HepG2 (cell line): Measurements from ENCODE around the gene HSD17B2. TPM values are rescaled to one million over a fixed set of nuclear protein-coding genes. Genes with fewer than 3 reads are reported as not detected.
A peak's percentile ranks its signal among the peaks of the same experiment; 100 is the strongest.

Experiments used
- BRCA1 ChIP-seq: sonication (generic); formaldehyde crosslinking; IDR thresholded peaks from 2 replicates; pipeline ENCODE4 v1.4.0; 2020; ENCODE audit warnings: missing genetic modification reagents
- CENPX ChIP-seq: sonication (generic); formaldehyde crosslinking; IDR thresholded peaks from 2 replicates; pipeline ENCODE4 v1.9.0; 2021; ENCODE audit warnings: mild to moderate bottlenecking, missing genetic modification reagents, moderate library complexity
- ERF ChIP-seq: IDR thresholded peaks from 2 replicates; pipeline ENCODE4 v1.6.1; 2018; ENCODE audit warnings: missing biosample characterization, missing genetic modification reagents
- FOXA1 ChIP-seq, 2 experiments: fragments of 450-650 bp in 1 of 2; sonication (generic) in 1 of 2; formaldehyde crosslinking in 1 of 2; IDR thresholded peaks; 2 replicates each; pipeline versions ENCODE4 v1.4.0 to v1.6.1; 2016 to 2020; ENCODE audit warnings: missing genetic modification reagents in 1 of 2
- FOXP1 ChIP-seq, 2 experiments: fragments of 450-650 bp in 1 of 2; IDR thresholded peaks; 2 replicates each; pipeline ENCODE4 v1.6.1; 2017 to 2018; ENCODE audit warnings: antibody characterized with exemption in 1 of 2
- KLF9 ChIP-seq: IDR thresholded peaks from 2 replicates; pipeline ENCODE4 v1.6.1; 2016; ENCODE audit warnings: low read depth
- MAFK ChIP-seq, 2 experiments: IDR thresholded peaks in 1 of 2; conservative IDR thresholded peaks in 1 of 2; 2 replicates each; pipeline ENCODE4 v1.6.1; 2011; ENCODE audit warnings: improper control_type of control experiment in 2 of 2, low read length in 2 of 2
- MYNN ChIP-seq: sonication (generic); formaldehyde crosslinking; IDR thresholded peaks from 2 replicates; pipeline ENCODE4 v1.4.0; 2020; ENCODE audit warnings: mild to moderate bottlenecking, low read depth, missing genetic modification reagents
- MZF1 ChIP-seq: sonication (generic); formaldehyde crosslinking; IDR thresholded peaks from 2 replicates; pipeline ENCODE4 v1.8.1; 2023; ENCODE audit warnings: mild to moderate bottlenecking, missing genetic modification reagents, borderline replicate concordance
- NFIC ChIP-seq: IDR thresholded peaks from 2 replicates; pipeline ENCODE4 v1.6.1; 2012; ENCODE audit warnings: mild to moderate bottlenecking, low read length, inconsistent platforms
- STAG1 ChIP-seq: sonication (generic); formaldehyde crosslinking; IDR thresholded peaks from 2 replicates; pipeline ENCODE4 v1.4.0; 2020; ENCODE audit warnings: missing genetic modification reagents
- ZBTB38 ChIP-seq: sonication (generic); formaldehyde crosslinking; IDR thresholded peaks from 2 replicates; pipeline ENCODE4 v1.5.1; 2020; ENCODE audit warnings: mild to moderate bottlenecking, missing genetic modification reagents
- ZNF10 ChIP-seq: sonication (generic); formaldehyde crosslinking; IDR thresholded peaks from 2 replicates; pipeline ENCODE4 v1.4.0; 2020; ENCODE audit warnings: mild to moderate bottlenecking, low read depth, missing genetic modification reagents, borderline replicate concordance
- ZNF207 ChIP-seq: fragments of 450-650 bp; IDR thresholded peaks from 2 replicates; pipeline ENCODE4 v1.6.1; 2016; ENCODE audit warnings: antibody characterized with exemption, borderline replicate concordance
- ZNF441 ChIP-seq: sonication (generic); formaldehyde crosslinking; IDR thresholded peaks from 2 replicates; pipeline ENCODE4 v1.7.0; 2021; ENCODE audit warnings: missing genetic modification reagents, borderline replicate concordance
- ZNF607 ChIP-seq: sonication (generic); formaldehyde crosslinking; IDR thresholded peaks from 2 replicates; pipeline ENCODE4 v1.5.1; 2020; ENCODE audit warnings: missing genetic modification reagents, mild to moderate bottlenecking, borderline replicate concordance
- polyA plus RNA-seq, 8 experiments: library from polyadenylated mRNA; depleted of rRNA in 3 of 8; stranded (reverse) in 7 of 8; unstranded in 1 of 8; fragments of >200 nt; fragmentation: Illumina TruSeq in 4 of 8; extraction: Trizol in 4 of 8; gene quantifications; 2 replicates each; pipeline versions ENCODE4 v1.2.1 to v1.2.3, GENCODE V29; 2011 to 2016; ENCODE audit warnings: low read depth in 4 of 8, missing spikeins in 1 of 8, mixed read lengths in 1 of 8; ENCODE audit not compliant: insufficient read depth in 1 of 8
- total RNA-seq, 5 experiments: library from RNA; depleted of rRNA; stranded (reverse); fragments of >200 nt; fragmentation: Illumina TruSeq; extraction: Trizol; gene quantifications; 2 replicates each; pipeline ENCODE4 v1.2.3, GENCODE V29; 2016; ENCODE audit warnings: low read depth in 1 of 5
- TF ChIP-seq, protein P1 (sequence below): sonication (generic); formaldehyde crosslinking; IDR thresholded peaks from 2 replicates; pipeline ENCODE4 v1.4.0; 2020; ENCODE audit warnings: missing genetic modification reagents
- TF ChIP-seq, protein P2 (sequence below): sonication (generic); formaldehyde crosslinking; IDR thresholded peaks from 2 replicates; pipeline ENCODE4 v1.4.0; 2020; ENCODE audit warnings: mild to moderate bottlenecking, missing genetic modification reagents
- TF ChIP-seq, protein P3 (sequence below): IDR thresholded peaks from 2 replicates; pipeline ENCODE4 v1.6.1; 2012; ENCODE audit warnings: inconsistent platforms
- TF ChIP-seq, protein P4 (sequence below): sonication (generic); formaldehyde crosslinking; IDR thresholded peaks from 2 replicates; pipeline ENCODE4 v1.4.0; 2020; ENCODE audit warnings: missing genetic modification reagents
- TF ChIP-seq, protein P5 (sequence below): sonication (generic); formaldehyde crosslinking; conservative IDR thresholded peaks from 2 replicates; pipeline ENCODE4 v1.4.0; 2020; ENCODE audit warnings: missing genetic modification reagents

HSD17B2 gene
- total and polyA plus RNA-seq, 2 of the 13 experiments (the other 11 are each of a cell fraction or from before 2014, with no cell fraction given), result 26.3 to 69.3 TPM

DNA sequence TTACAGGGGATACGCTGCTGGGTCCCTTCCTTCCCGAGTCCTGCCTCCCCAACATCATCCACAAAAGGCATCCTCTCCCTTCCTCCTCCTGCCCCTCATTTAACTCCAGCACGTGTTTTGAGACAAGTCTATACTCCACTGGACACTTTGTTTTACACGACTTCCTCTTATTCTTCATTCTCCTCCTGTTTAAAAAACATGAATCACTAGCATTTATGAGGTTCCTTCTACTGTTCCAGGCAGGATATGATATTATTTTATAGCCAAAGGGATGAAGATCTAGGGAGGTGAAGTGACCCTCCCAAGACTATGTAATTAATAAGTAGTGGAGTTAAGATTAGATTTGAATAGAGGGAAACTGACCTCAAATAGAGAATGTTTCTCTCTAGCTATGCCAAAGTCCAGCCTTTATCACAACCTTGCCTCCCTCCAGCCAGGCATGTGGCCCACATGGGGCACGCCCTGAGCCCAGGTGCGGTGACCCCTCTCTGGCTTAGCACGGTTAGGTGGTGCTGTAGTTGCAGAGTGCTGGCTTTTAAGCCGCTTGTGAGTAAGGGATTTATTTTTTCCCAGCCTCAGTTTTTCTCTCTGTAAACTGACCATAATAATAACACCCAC, 1.3 kb upstream of the HSD17B2 start (continued):
- TF ChIP-seq ZNF441 (CRISPR knock-in tag), result no peak
- TF ChIP-seq MYNN (CRISPR knock-in tag), result no peak
- TF ChIP-seq ZNF607 (CRISPR knock-in tag), result no peak
- TF ChIP-seq FOXP1 (IDR thresholded peaks at IDR 0.05), result no peak
- 0 out of 2 replicates have a peak, but pooled peaks have one; percentile 29 for TF ChIP-seq FOXP1 (CRISPR knock-in tag; IDR thresholded peaks at IDR 0.05)
- 0 out of 2 replicates have a peak, but pooled peaks have one; percentile 43 for TF ChIP-seq ZBTB38
- no peak for TF ChIP-seq ZNF207
- TF ChIP-seq, protein P1, sequence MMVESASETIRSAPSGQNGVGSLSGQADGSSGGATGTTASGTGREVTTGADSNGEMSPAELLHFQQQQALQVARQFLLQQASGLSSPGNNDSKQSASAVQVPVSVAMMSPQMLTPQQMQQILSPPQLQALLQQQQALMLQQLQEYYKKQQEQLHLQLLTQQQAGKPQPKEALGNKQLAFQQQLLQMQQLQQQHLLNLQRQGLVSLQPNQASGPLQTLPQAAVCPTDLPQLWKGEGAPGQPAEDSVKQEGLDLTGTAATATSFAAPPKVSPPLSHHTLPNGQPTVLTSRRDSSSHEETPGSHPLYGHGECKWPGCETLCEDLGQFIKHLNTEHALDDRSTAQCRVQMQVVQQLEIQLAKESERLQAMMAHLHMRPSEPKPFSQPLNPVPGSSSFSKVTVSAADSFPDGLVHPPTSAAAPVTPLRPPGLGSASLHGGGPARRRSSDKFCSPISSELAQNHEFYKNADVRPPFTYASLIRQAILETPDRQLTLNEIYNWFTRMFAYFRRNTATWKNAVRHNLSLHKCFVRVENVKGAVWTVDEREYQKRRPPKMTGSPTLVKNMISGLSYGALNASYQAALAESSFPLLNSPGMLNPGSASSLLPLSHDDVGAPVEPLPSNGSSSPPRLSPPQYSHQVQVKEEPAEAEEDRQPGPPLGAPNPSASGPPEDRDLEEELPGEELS (CRISPR knock-in tag), result no peak
- TF ChIP-seq, protein P2, sequence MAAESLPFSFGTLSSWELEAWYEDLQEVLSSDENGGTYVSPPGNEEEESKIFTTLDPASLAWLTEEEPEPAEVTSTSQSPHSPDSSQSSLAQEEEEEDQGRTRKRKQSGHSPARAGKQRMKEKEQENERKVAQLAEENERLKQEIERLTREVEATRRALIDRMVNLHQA, result no peak
- peak; percentile 27 for TF ChIP-seq STAG1 (CRISPR knock-in tag)
- no peak for TF ChIP-seq FOXA1 (IDR thresholded peaks at IDR 0.05)
- TF ChIP-seq FOXA1 (CRISPR knock-in tag; IDR thresholded peaks at IDR 0.05), result no peak
- TF ChIP-seq ERF (CRISPR knock-in tag), result 0 out of 2 replicates have a peak, but pooled peaks have one; percentile 35
- TF ChIP-seq NFIC, result no peak
- no peak for TF ChIP-seq KLF9
- no peak for TF ChIP-seq MZF1 (CRISPR knock-in tag)
- TF ChIP-seq CENPX (CRISPR knock-in tag), result no peak
- TF ChIP-seq, protein P3, sequence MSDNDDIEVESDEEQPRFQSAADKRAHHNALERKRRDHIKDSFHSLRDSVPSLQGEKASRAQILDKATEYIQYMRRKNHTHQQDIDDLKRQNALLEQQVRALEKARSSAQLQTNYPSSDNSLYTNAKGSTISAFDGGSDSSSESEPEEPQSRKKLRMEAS, result peak; percentile 76
- TF ChIP-seq, protein P4, sequence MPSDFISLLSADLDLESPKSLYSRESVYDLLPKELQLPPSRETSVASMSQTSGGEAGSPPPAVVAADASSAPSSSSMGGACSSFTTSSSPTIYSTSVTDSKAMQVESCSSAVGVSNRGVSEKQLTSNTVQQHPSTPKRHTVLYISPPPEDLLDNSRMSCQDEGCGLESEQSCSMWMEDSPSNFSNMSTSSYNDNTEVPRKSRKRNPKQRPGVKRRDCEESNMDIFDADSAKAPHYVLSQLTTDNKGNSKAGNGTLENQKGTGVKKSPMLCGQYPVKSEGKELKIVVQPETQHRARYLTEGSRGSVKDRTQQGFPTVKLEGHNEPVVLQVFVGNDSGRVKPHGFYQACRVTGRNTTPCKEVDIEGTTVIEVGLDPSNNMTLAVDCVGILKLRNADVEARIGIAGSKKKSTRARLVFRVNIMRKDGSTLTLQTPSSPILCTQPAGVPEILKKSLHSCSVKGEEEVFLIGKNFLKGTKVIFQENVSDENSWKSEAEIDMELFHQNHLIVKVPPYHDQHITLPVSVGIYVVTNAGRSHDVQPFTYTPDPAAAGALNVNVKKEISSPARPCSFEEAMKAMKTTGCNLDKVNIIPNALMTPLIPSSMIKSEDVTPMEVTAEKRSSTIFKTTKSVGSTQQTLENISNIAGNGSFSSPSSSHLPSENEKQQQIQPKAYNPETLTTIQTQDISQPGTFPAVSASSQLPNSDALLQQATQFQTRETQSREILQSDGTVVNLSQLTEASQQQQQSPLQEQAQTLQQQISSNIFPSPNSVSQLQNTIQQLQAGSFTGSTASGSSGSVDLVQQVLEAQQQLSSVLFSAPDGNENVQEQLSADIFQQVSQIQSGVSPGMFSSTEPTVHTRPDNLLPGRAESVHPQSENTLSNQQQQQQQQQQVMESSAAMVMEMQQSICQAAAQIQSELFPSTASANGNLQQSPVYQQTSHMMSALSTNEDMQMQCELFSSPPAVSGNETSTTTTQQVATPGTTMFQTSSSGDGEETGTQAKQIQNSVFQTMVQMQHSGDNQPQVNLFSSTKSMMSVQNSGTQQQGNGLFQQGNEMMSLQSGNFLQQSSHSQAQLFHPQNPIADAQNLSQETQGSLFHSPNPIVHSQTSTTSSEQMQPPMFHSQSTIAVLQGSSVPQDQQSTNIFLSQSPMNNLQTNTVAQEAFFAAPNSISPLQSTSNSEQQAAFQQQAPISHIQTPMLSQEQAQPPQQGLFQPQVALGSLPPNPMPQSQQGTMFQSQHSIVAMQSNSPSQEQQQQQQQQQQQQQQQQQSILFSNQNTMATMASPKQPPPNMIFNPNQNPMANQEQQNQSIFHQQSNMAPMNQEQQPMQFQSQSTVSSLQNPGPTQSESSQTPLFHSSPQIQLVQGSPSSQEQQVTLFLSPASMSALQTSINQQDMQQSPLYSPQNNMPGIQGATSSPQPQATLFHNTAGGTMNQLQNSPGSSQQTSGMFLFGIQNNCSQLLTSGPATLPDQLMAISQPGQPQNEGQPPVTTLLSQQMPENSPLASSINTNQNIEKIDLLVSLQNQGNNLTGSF, result no peak
- TF ChIP-seq ZNF10, result no peak
- no peak for TF ChIP-seq MAFK (conservative IDR thresholded peaks at IDR 0.05 in 1 of 2, IDR thresholded peaks at IDR 0.05 in 1 of 2; ENCODE audit: low read length in 2 of 2)
- TF ChIP-seq, protein P5, sequence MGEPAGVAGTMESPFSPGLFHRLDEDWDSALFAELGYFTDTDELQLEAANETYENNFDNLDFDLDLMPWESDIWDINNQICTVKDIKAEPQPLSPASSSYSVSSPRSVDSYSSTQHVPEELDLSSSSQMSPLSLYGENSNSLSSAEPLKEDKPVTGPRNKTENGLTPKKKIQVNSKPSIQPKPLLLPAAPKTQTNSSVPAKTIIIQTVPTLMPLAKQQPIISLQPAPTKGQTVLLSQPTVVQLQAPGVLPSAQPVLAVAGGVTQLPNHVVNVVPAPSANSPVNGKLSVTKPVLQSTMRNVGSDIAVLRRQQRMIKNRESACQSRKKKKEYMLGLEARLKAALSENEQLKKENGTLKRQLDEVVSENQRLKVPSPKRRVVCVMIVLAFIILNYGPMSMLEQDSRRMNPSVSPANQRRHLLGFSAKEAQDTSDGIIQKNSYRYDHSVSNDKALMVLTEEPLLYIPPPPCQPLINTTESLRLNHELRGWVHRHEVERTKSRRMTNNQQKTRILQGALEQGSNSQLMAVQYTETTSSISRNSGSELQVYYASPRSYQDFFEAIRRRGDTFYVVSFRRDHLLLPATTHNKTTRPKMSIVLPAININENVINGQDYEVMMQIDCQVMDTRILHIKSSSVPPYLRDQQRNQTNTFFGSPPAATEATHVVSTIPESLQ (CRISPR knock-in tag), result 0 out of 2 replicates have a peak, but pooled peaks have one; percentile 33
- no peak for TF ChIP-seq BRCA1 (CRISPR knock-in tag)
